Ishikawa (cell line): ENCODE data around the gene CCDC137.

Source experiments
- CEBPB ChIP-seq: IDR thresholded peaks from 2 replicates; pipeline ENCODE4 v1.6.1; 2012
- CREB1 ChIP-seq: IDR thresholded peaks from 2 replicates; pipeline ENCODE4 v1.6.1; 2012; ENCODE audit warnings: low read depth
- EGR1 ChIP-seq: IDR thresholded peaks from 2 replicates; pipeline ENCODE4 v1.6.1; 2012
- EP300 ChIP-seq: IDR thresholded peaks from 2 replicates; pipeline ENCODE4 v1.6.1; 2012; ENCODE audit warnings: borderline replicate concordance
- FOXM1 ChIP-seq: IDR thresholded peaks from 2 replicates; pipeline ENCODE4 v1.6.1; 2012; ENCODE audit warnings: low read depth, borderline replicate concordance
- MAX ChIP-seq: IDR thresholded peaks from 2 replicates; pipeline ENCODE4 v1.6.1; 2012
- RAD21 ChIP-seq: IDR thresholded peaks from 2 replicates; pipeline ENCODE4 v1.6.1; 2012; ENCODE audit warnings: low read depth
- REST ChIP-seq: IDR thresholded peaks from 2 replicates; pipeline ENCODE4 v1.6.1; 2012; ENCODE audit warnings: low read depth, mild to moderate bottlenecking
- TAF1 ChIP-seq: IDR thresholded peaks from 2 replicates; pipeline ENCODE4 v1.6.1; 2012; ENCODE audit warnings: low read depth, mild to moderate bottlenecking
- TCF12 ChIP-seq: IDR thresholded peaks from 2 replicates; pipeline ENCODE4 v1.6.1; 2012; ENCODE audit warnings: low read depth
- USF1 ChIP-seq: IDR thresholded peaks from 2 replicates; pipeline ENCODE4 v1.6.1; 2012

GRCh38 chr17:81676906-81677305, 10.4 kb downstream of the CCDC137 start:
- no peak for TF ChIP-seq CEBPB
- no peak for TF ChIP-seq MAX
- TF ChIP-seq RAD21 = no peak
- no peak for TF ChIP-seq CREB1
- TF ChIP-seq TCF12 = no peak
- TF ChIP-seq TAF1 = no peak
- TF ChIP-seq REST = no peak
- no peak for TF ChIP-seq FOXM1
- no peak for TF ChIP-seq EP300
- TF ChIP-seq USF1 = no peak
- TF ChIP-seq EGR1 = no peak
